Measurements from ENCODE around the gene ZHX3. TPM values are rescaled to one million over a fixed set of nuclear protein-coding genes. Genes with fewer than 3 reads are reported as not detected.

Gene ZHX3
- total RNA-seq, 4 donors from 2014 or later = 47.1 to 58.6 (median 50.7) TPM

DNA sequence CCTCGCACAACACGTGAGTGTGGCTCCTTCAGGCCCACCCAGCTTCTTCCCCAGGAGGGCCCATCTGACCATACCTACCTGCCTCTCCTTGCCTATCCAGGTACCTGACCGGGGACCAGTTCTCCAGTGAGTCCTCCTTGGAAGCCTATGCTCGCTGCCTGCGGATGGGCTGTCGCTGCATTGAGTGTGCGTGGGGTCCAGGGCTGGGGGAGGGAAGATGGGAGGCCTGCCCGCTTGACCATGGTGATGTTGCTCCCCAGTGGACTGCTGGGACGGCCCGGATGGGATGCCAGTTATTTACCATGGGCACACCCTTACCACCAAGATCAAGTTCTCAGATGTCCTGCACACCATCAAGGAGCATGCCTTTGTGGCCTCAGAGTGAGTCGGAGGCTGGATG lies 153.7 kb downstream of the ZHX3 start:
- no peak overlapping the region for H3K4me3 ChIP-seq
- H3K27me3 ChIP-seq = no peaks in the 10 kb centered on the region
- H3K27ac ChIP-seq = no peak overlapping the region
- no peaks in the 10 kb centered on the region for H3K9me3 ChIP-seq
- DNase-seq (ENCODE audit: low spot score in 2 of 2) = no peak
- H3K4me1 ChIP-seq = peaks cover 0 to 20% (median 8%) of the 10 kb centered on the region in 4 donors
- TF ChIP-seq CTCF (IDR thresholded peaks at IDR 0.05) (no peak), POLR2A (IDR thresholded peaks at IDR 0.05) (no peak), EP300 (IDR thresholded peaks at IDR 0.05) (no peak)
- WGBS, 2 donors = 94 to 96% methylated on average over 11 of the region's 11 CpGs
- peaks cover 2 to 86% (median 52%) of the 10 kb centered on the region in 3 donors for H3K36me3 ChIP-seq

DNA sequence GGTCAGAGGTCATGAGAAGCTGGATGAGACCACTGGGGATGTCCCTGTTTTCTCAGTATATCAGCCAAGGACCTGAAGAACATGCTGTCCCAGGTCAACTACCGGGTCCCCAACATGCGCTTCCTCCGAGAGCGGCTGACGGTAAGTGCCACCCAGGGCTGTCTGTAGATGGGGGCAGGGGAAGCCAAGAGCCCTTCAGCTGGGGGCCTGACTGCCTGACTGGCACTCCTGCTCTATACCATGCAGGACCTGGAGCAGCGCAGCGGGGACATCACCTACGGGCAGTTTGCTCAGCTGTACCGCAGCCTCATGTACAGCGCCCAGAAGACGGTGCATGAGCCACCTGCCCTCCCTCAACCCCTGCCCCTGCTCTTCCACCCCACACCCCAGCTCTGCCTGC lies 155.1 kb downstream of the ZHX3 start:
- Histone ChIP-seq H3K4me3 (no peak overlapping the region), H3K27ac (peak overlapping the region in 1 of 4 donors; percentile 25), H3K9me3 (no peaks in the 10 kb centered on the region), H3K27me3 (no peaks in the 10 kb centered on the region), H3K36me3 (peaks cover 2 to 72% (median 46%) of the 10 kb centered on the region in 3 donors), H3K4me1 (peaks cover 0 to 29% (median 15%) of the 10 kb centered on the region in 4 donors)
- DNase-seq (ENCODE audit: low spot score in 2 of 2) = no peak
- TF ChIP-seq EP300 (IDR thresholded peaks at IDR 0.05) (no peak), CTCF (IDR thresholded peaks at IDR 0.05) (no peak), POLR2A (IDR thresholded peaks at IDR 0.05) (no peak)
- 95% methylated on average over 10 to 11 of the region's 11 CpGs for whole genome bisulfite sequencing, 2 donors

DNA sequence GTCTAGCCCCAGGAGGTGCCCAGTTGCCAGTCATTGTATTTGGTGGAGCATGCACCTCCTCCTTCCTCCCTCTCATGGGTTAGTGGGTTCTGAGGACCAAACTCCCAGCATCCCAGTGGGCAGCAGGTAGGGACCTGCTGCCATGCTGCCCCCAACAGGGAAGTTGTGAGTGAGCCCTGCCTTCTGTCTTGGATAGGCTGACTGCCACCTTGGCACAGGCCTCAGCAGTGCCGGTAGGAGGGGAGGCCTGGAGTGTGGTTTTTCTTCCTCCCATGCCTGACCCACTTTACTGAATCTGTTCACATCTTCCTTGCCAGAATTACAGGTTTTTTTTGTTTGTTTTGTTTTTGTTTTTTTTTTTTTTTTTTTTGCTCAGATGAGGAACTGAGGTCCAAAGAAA lies 155.6 kb downstream of the ZHX3 start:
- Histone ChIP-seq H3K4me3 (no peak overlapping the region), H3K4me1 (peaks cover 0 to 35% (median 17%) of the 10 kb centered on the region in 4 donors), H3K36me3 (peaks cover 2 to 67% (median 46%) of the 10 kb centered on the region in 3 donors), H3K9me3 (no peaks in the 10 kb centered on the region), H3K27ac (peak overlapping the region in 2 of 4 donors; percentile 24 to 45), H3K27me3 (no peaks in the 10 kb centered on the region)
- 52 to 61% methylated on average over 1 of the region's 1 CpG for WGBS, 2 donors
- TF ChIP-seq POLR2A (IDR thresholded peaks at IDR 0.05) = no peak
- TF ChIP-seq EP300 (IDR thresholded peaks at IDR 0.05) = no peak
- TF ChIP-seq CTCF (IDR thresholded peaks at IDR 0.05) = no peak
- no peak for DNase-seq (ENCODE audit: low spot score in 2 of 2)

DNA sequence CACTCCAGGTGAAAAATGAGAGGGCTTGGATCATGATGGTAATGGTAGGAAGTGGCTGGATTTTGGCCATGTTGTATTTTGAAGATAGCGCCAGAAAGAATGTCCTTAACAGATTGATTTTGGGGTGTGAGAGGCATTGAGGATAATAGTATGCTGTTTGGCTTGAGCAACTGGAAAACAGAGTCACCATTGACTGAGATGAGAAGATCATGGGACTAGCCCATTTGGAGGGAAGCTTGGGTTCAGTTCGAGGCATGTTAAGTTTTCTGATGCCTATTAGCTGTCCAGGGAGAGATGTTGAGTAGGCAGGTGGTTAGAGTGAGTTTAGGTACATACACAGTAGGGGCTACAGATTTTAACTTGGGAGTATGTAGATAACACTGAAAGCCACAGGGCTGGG lies 156.8 kb downstream of the ZHX3 start:
- Histone ChIP-seq H3K36me3 (peaks cover 0 to 55% (median 39%) of the 10 kb centered on the region in 3 donors), H3K4me1 (peaks cover 0 to 46% (median 23%) of the 10 kb centered on the region in 4 donors), H3K4me3 (no peak overlapping the region), H3K9me3 (no peaks in the 10 kb centered on the region), H3K27me3 (no peaks in the 10 kb centered on the region), H3K27ac (no peak overlapping the region)
- no peak for TF ChIP-seq EP300 (IDR thresholded peaks at IDR 0.05)
- TF ChIP-seq CTCF (IDR thresholded peaks at IDR 0.05) = no peak
- TF ChIP-seq POLR2A (IDR thresholded peaks at IDR 0.05) = no peak
- WGBS, 2 donors = 69 to 80% methylated on average over 2 of the region's 2 CpGs
- DNase-seq (ENCODE audit: low spot score in 2 of 2) = no peak

- Histone ChIP-seq H3K27me3 (no peaks in the 10 kb centered on the region), H3K36me3 (peaks cover 0 to 44% (median 29%) of the 10 kb centered on the region in 3 donors), H3K9me3 (no peaks in the 10 kb centered on the region), H3K4me3 (no peak overlapping the region), H3K4me1 (peaks cover 0 to 57% (median 30%) of the 10 kb centered on the region in 4 donors), H3K27ac (peak overlapping the region in 1 of 4 donors; percentile 17)
- no peak for TF ChIP-seq CTCF (IDR thresholded peaks at IDR 0.05)
- TF ChIP-seq EP300 (IDR thresholded peaks at IDR 0.05) = no peak
- no peak for TF ChIP-seq POLR2A (IDR thresholded peaks at IDR 0.05)
- no peak for DNase-seq (ENCODE audit: low spot score in 2 of 2)
- WGBS, 2 donors = 84 to 91% methylated on average over 10 of the region's 10 CpGs
Measured at GRCh38 chr20:41159547-41159946, 158.0 kb downstream of the ZHX3 start.
